Inferior parietal cortex (tissue), 1 donor: ENCODE results near the gene OVAAL.

Source experiments
- DNase-seq: peaks from one replicate; pipeline ENCODE4 v3.0.0-alpha.2; 2016; ENCODE audit errors: extremely low spot score

The OVAAL gene

DNA sequence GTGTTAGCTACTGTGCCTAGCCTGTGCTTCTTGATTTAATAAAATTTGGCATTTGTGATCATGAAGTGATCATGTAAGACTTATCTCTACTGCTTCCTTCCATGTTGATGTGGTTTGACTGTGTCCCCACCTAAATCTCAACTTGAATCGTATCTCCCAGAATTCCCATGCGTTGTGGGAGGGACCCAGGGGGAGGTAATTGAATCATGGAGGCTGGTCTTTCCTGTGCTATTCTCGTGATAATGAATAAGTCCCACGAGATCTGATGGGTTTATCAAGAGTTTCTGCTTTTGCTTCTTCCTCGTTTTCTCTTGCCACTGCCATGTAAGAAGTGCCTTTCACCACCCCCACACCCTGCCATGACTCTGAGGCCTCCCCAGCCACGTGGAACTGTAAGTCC lies at the start of gene OVAAL:
Gene OVAAL, plus strand, starts transcription at position 301 of the 400 bp plus-strand sequence.
- DNase-seq = no peak

DNA sequence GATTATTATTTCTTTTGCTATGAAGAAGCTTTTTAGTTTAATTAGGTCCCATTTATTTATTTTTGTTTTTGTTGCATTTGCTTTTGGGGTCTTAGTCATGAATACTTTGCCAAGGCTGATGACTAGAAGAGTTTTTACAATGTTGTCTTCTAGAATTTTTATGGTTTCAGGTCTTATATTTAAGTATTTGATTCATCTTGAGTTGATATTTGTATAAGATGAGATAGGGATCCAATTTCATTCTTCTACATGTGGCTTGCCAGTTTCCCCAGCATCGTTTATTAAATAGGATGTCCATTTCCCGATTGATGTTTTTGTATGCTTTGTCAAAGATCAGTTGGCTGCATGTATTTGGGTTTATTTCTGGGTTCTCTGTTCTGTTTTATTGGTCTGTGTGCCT lies 47.9 kb upstream of the OVAAL start:
- DNase-seq = no peak

DNA sequence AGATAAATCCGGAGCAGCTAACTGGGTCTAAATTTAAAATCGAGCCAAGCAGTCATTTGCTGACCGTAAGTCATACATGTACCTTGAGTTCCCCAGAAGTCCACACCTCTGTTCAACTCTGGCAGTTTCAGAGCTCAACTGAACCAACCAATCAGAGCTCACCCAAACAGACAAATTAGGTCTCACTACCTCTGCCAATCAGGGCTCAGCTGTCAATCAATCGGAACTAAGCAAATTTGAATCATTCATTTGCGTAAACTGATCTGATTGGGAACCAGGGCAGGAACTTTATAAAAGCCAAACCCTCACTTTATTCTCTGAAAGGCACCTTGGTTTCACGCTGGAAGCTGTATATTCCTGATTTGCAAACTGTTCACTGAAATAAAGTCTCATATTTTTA lies 45.2 kb upstream of the OVAAL start:
- DNase-seq = no peak

DNA sequence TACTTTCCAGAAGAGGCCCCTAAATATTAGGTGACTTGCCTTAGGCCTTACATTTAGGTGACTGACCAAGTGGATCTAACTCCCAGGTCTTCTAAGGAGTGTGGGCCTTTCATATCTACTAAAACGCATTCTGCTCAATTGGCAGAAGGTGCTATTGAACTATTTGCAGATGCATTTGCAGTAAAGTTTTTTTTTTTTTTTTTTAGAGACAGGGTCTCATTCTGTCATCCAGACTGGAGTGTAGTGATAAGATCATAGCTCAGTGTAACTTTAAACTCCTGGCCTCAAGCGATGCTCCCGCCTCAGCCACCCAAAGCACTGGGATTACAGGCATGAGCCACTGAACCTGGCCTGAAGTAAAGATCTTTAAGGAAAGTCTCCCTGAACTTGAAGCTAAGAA lies 43.4 kb upstream of the OVAAL start:
- DNase-seq = no peak

DNA sequence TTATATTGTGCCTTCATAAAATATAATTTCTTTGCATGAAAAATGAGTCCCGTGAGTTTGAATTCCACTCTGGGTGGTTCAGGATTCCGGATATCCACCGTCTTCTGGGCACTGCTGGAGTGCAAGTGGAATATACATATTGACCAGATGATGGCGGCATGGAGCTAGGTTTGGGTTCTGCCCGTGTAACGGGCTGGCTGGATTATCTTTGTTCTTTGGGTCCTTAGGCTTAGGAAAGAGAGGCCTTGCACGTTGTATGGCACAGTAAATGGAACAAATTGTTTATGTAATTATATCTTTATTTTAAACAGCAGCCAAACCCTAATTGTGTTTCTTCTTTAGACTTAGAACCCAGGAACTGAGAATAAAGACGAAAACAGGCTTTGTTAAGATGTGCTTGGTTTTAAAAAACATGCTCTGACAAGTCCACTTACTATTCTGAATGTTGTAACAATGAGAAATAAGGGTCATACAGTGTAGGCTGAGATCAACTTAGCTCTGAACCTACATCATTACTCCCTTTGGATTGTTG lies 42.8 kb upstream of the OVAAL start:
- DNase-seq = peak; percentile 93

DNA sequence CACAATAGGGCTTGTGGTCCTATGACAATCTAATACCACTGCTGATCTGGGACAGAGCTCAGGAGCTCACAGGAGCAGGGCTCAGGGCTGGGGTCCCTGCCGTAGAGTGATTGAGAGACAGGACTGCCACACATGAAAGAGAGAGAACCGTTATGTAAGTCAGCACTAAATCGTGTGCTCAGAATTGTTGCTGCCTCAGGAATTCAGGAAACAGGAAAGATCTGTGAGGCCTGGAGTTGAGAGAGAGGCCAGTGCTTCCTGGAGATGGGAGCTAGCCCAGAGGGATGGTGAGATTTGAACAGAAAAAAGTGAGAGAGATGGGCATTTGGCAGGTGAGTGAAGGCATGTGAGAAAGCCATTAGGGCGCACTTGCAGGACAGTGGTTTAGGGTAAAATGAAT lies 38.9 kb upstream of the OVAAL start:
- DNase-seq = no peak

DNA sequence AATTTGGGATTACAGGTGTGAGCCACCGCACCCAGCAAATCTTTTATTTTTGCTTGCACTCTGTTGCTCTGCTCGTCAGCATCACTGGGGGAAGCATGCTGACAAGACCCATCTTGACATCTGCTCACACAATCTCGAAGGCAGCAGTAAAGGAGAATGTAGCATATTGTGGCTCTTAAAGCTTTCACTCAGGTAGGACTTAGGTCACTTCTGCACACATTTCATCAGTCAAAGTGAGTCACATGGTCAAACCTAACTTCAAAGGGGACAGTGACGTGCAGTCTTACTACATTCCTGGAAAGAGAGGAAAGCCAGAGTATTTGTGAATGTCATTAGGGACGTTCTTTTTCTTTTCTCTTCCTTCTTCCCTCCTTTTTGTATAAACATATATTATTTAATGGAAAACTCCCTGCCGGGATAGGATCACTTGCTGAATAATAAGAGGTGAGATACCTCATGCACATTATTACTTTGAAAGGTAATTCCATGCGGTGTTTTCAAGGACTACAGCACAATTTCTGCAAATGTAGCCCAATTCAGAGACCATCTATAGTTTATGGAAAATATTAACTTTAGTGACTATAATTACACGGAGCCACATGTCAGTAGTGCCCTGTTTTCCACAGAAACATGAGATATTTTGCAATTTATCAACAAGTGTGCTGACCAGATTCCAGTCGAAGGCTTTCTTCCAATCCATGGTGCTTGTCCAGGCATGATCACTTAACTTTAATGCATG lies 37.1 kb upstream of the OVAAL start:
- DNase-seq = no peak

DNA sequence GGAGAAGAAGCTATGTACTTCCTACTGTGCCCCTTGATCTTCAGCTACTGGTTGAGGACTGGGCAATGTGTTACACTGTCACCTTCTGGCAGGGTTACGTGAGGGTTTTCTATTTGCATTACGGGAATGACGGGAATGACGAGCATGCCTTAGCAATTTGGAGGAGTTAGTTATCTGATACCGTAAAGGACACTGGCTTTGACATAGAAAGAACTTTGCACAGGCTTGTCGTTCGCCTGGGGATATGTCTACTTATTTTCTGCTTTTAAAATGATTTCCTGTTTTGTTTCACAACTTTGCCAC lies 36.6 kb upstream of the OVAAL start:
- DNase-seq = no peak

DNA sequence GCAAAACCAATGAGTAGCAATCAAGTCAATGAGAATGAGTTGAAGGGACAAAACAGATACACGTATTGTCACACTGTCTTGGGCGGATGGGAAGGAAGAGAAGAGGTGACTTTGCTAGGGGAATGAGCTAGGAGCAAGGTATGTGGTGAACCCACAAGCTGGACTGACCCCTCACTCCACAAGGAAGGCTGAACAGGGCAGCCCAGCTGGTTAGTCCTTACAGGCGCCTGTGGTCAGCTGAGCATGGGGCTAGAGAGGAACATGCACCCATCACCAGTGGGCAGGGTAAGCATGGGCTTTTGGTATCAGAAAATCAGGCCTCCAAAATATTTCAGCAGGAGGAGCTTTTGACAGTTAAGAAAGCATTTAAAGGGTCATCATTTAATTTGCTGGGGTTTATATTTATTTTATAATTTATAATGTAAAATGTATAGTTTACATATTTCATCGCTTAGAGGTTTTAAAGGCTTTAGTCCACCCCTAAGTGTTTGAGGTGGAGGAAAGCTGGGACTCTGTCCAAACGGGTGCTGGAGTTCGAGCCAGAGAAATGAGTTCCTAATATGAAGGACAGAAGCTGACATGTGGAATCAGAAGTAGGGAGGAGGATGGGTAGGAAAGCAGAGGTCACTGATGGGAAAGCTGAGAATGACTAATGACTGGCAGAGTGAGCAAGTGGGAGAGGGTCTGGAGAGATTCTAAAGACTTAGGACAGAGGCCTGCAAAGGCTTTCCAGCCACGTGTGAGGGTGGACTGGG lies 34.4 kb upstream of the OVAAL start:
- no peak for DNase-seq

DNA sequence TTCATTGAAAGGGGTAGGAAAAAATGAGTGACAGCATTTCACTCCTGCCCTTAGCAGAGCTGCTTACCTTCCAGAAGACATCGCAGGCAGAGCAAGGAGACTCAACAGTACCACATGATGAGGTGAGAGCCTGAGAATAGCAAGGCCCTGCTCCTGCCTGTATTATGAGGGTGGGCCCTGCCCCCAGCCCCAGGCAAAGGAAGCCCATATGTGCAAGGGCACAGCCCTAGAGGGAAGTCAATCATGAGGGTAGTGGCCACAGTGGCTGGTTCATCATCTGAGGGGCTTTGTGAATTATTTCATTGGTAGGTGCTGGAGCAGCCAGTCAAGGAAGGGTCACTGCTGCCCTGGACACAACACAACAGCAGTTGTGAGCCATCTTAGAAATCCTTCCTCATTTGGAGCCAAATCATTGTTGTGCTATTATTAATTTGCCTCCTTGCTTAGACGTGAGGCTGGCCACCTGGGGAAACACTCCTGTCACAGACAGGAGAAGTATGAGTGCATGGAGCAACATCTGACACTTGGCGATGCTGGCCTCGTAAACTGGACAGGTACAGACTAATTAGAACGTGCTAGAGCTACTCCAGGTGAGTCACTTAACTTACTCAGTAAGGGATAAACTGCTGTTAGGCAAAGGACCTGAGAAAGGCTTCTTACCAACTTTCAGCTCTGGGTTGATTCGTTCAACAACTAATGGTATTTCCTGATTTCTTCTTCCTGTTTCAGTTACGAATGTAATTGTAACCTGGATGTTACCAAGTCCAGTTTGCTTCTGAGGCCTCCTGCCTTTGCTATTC lies 33.6 kb upstream of the OVAAL start:
- DNase-seq = no peak

DNA sequence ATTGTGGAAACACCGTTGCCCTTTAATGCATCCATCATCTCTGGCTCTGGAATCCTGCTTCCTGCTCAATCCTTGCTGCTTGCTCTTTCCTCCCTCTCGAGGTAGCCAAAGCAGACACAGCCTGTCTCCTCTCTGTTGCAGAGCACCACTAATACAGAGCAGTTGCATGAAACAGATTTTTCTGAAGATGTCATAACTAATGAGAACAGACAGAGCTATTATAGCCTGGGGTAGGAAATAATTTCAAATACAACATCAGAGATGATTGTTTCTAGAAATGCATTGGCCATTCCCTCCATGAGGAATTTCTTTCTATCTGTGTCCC lies 33.1 kb upstream of the OVAAL start:
- DNase-seq = no peak

DNA sequence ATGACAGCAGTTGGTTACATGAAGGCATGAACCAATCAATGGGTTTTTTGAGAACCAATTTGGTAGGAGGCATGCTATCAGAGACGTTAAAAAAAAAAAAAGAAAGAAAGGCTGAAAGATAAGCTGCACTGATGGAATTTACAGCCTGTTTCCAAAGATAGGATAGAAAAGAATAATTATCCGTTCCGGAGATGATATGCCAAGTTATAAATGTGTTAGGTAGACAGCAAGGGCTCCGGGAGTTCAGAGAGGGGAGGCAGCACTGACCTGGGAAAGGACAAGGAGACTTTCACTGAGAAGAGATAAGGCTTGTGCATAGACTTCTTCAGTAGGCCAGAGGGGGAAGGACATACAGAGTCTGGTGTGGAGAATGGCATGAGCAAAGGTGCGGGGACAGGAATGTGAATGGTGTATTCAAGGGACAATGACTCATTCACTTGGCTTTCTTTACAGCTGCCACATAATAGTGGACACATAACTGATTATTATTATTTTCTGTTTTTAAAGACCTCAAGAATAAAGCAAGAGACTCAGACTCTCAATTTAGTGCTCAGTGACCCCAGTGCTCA lies 31.6 kb upstream of the OVAAL start:
- no peak for DNase-seq

DNA sequence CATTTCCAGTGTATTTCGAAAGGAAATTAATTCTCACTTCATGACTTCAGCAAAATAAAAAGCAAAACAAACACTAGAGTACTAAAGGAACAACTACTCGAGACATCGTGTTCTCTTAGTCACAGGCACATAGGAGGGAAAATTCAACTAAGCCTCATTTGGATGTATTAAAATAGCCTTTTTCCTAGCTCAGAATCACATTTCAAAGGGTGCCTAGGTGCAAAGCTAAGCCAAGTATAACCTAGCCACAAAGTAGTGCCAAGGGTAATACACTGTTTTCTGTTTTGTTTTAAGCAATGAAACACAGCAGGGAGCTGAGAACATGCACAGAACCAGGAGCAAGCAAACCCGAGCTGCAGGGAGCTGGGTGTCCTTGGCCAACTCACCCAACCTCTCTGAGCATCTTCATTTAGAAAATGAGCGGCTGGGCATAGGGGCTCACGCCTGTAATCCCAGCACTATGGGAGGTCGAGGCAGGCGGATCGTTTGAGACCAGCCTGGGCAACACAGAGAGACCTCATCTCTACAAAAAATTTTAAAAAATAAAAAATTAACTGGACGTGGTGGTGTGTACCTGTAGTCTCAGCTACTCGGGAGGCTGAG lies 29.8 kb upstream of the OVAAL start:
- DNase-seq = peak; percentile 18

DNA sequence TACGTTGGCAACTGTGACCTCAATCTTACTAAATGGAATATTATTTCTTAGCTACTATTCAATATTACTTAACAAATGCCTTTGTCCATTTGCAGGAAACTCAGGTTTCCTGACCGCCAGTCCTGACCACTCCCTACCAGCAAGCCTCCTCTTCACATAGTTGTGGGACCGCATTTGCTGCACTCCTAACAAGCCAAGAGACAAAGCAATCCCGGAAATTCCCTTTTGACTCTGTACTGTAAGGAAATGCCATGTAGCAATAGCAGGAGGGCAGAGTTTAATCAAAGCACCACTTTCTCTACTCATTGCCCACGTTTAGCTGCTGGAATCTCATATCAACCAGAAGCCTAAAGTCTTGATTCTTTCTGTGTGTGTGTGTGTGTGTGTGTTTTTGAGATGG lies 28.3 kb upstream of the OVAAL start:
- no peak for DNase-seq

DNA sequence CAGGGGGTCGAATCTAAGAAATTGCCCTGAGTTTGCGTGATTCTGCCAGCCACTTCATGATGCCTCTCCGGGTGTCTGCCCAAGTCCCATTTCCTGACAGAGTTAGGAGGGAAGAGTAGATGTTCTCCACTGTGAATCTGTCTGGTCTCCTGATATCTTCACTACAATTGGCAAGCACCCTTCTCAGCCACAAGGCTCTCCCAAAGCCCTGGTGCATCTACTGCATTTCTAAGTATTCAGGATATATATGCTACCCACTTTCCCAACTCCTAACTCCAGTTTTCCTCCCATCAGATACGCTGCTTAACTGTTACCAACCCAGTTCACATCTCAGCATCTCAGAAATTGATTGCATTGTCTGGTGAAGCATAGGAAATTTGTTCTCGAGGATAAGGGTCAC lies 25.9 kb upstream of the OVAAL start:
- DNase-seq = no peak

DNA sequence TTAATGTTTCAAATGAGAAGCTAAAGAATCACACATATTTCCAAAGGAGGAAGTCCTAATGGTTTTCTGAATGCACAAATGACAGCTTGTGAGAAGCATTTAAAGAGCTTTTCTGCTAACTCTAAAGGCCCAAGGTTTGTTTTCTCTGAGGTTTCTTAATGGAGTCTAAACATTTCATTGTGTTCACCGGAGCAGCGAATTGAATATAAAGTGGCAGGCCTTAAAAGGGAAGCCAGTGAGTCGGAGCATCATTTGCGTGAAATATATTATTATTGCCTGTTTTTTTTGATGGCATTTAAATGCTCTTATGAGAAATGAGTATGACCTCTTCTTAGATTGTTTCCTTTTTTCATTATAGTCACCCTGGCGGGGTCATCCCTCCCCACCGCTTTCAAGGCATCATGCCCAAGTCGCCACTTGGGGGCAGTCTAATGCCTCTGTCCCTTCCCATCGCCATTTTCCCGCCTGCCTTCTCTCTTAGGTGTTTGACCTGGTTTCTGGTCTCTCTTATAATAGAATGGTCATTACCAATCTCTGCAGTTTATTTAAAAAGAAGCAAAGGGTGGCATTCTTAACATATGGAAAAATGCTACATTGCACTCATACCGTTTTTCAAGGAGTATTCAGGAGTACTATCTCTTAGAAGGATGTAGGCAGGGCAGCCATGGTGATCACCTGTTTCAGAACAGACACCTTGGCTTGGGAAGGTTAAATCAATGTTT lies 25.3 kb upstream of the OVAAL start:
- peak; percentile 80 for DNase-seq

DNA sequence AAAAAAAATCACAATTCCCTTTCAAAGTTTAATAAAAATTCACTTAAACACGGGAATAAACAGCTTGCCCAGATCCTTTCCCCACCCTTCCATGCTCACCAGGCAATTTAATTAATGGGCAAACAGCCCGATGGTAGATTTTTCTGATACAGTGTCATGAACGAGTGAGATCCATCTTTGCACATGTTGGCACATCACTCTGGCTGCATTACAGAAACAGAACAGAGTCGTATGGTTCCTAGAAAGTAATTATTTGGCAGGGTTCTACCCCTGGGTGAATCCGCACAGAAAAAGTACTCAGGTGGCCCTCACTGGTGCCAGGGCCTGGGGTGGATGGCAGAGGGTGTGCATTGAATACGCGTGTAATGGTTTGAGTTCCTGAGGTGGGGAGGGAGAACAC lies 24.6 kb upstream of the OVAAL start:
- DNase-seq = no peak

DNA sequence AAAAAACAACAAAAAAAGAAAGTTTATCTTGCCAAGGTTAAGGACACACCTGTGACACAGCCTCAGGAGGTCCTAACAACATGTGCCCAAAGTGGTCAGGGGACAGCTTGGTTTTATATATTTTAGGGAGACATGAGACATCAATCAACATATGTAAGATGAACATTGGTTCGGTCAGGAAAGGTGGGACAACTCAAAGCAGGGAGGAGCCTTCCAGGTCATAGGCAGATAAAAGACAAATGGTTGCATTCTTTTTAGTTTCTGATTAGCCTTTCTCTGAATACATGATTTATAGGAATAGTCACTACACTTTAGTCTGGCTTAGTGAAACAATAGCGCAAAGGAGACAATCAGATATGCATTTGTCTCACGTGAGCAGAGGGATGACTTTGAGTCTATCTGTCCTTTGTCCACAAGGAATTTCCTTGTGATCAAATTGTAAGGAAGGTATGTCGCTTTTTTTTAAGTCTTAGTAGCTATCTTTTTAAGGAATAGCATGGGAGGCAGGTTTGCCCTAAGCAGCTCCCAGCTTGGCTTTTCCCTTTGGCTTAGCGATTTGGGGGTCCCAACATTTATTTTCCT lies 23.3 kb upstream of the OVAAL start:
- DNase-seq = no peak

DNA sequence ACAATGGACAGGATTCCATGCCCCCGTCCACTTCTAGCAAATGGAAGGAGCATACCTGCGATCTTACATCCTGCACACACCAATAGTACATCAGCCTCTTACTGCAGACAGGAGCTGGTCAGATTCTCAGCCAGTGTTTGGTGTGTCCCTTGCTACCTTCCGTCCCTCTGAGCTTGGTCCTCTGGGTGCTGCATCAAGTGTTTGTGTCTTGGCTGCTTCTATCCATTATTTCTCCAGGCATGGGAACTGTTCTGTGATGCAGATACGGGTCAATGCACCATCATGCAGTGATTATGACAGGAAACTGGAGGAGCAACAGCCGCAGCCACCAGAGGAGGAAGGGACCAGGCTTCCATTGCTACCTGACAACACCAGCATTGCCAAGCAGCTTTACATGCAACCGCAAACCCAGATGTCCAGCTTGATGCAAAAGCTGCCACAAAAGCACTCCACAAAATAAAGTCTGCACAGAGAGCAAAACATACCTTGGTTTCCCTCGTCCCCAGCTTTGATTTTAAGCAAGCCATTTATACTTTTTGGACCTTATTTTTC lies 21.9 kb upstream of the OVAAL start:
- no peak for DNase-seq

DNA sequence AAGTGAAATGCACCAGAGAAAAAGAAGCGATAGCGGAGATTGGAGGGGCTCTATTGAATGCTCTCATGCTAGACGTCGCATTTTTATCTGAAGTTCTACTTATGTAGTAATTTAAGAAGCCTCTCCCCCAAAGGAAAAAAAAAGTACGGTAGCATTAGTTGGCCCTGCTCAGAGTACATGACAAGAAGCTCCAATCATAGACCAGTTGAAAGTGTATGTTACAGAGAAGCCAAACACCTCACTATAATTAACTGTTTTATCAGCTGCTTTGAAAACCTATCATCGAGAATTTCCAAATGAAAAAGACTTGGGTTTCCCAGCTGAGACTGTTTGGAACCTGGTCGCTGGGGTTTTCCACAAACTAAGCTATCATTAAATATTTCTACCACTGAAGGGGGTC lies 19.6 kb upstream of the OVAAL start:
- DNase-seq = no peak
